Loucy (cell line): ENCODE results near the gene TPCN2.

Source experiments
- EZH2phosphoT487 ChIP-seq: fragments of 200-600 bp; IDR thresholded peaks from 2 replicates; pipeline ENCODE4 v1.6.1; 2018; ENCODE audit warnings: antibody characterized with exemption, mild to moderate bottlenecking, moderate library complexity, borderline replicate concordance
- TF ChIP-seq, protein P1 (sequence below): fragments of 200-600 bp; sonication (generic); conservative IDR thresholded peaks from 2 replicates; pipeline ENCODE4 v1.5.1; 2014; ENCODE audit warnings: mild to moderate bottlenecking, antibody characterized with exemption, low read length

- TF ChIP-seq, protein P1, sequence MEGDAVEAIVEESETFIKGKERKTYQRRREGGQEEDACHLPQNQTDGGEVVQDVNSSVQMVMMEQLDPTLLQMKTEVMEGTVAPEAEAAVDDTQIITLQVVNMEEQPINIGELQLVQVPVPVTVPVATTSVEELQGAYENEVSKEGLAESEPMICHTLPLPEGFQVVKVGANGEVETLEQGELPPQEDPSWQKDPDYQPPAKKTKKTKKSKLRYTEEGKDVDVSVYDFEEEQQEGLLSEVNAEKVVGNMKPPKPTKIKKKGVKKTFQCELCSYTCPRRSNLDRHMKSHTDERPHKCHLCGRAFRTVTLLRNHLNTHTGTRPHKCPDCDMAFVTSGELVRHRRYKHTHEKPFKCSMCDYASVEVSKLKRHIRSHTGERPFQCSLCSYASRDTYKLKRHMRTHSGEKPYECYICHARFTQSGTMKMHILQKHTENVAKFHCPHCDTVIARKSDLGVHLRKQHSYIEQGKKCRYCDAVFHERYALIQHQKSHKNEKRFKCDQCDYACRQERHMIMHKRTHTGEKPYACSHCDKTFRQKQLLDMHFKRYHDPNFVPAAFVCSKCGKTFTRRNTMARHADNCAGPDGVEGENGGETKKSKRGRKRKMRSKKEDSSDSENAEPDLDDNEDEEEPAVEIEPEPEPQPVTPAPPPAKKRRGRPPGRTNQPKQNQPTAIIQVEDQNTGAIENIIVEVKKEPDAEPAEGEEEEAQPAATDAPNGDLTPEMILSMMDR = no peak
- no peak for TF ChIP-seq EZH2phosphoT487
Measured at GRCh38 chr11:69141742-69142141, 93.0 kb downstream of the TPCN2 start.
